ENCODE data around the gene RPE.

GRCh38 chr2:209965723-209966122 is 36.7 kb upstream of the RPE start:
- TF ChIP-seq POLR2A (IDR thresholded peaks at IDR 0.05) (no peak), CTCF (IDR thresholded peaks at IDR 0.05 in 8 of 11, conservative IDR thresholded peaks at IDR 0.05 in 3 of 11) (no peak), POLR2AphosphoS5 (IDR thresholded peaks at IDR 0.05) (no peak)
